ENCODE results near the gene EML6.

DNA sequence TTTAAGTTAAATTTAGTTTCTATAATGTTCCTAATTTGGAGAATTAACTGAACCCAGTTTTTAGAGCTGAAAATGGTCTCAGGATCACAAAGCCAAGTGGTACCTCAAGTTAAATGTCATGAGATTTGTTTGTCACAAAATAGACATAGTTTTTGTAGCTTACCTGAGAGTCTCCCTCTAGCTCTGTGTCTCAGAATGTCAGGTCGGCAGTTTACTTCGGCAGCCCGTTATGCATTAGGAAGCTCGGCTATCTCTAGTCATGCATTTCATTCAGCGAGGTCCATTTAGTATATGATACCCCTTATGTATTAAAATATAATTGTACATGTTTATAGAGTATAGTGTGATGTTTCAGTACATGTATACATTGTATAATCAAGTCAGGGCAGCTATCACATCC, 155.6 kb downstream of the EML6 start:
- TF ChIP-seq, protein P1, sequence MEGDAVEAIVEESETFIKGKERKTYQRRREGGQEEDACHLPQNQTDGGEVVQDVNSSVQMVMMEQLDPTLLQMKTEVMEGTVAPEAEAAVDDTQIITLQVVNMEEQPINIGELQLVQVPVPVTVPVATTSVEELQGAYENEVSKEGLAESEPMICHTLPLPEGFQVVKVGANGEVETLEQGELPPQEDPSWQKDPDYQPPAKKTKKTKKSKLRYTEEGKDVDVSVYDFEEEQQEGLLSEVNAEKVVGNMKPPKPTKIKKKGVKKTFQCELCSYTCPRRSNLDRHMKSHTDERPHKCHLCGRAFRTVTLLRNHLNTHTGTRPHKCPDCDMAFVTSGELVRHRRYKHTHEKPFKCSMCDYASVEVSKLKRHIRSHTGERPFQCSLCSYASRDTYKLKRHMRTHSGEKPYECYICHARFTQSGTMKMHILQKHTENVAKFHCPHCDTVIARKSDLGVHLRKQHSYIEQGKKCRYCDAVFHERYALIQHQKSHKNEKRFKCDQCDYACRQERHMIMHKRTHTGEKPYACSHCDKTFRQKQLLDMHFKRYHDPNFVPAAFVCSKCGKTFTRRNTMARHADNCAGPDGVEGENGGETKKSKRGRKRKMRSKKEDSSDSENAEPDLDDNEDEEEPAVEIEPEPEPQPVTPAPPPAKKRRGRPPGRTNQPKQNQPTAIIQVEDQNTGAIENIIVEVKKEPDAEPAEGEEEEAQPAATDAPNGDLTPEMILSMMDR (conservative IDR thresholded peaks at IDR 0.05; ENCODE audit: low read depth in 2 of 2), result peak in 1 of 2 experiments; percentile 13; a peak in 1 of 4 replicates
- no peak for TF ChIP-seq POLR2AphosphoS5 (IDR thresholded peaks at IDR 0.05; ENCODE audit: low read depth)
- TF ChIP-seq, protein P2, sequence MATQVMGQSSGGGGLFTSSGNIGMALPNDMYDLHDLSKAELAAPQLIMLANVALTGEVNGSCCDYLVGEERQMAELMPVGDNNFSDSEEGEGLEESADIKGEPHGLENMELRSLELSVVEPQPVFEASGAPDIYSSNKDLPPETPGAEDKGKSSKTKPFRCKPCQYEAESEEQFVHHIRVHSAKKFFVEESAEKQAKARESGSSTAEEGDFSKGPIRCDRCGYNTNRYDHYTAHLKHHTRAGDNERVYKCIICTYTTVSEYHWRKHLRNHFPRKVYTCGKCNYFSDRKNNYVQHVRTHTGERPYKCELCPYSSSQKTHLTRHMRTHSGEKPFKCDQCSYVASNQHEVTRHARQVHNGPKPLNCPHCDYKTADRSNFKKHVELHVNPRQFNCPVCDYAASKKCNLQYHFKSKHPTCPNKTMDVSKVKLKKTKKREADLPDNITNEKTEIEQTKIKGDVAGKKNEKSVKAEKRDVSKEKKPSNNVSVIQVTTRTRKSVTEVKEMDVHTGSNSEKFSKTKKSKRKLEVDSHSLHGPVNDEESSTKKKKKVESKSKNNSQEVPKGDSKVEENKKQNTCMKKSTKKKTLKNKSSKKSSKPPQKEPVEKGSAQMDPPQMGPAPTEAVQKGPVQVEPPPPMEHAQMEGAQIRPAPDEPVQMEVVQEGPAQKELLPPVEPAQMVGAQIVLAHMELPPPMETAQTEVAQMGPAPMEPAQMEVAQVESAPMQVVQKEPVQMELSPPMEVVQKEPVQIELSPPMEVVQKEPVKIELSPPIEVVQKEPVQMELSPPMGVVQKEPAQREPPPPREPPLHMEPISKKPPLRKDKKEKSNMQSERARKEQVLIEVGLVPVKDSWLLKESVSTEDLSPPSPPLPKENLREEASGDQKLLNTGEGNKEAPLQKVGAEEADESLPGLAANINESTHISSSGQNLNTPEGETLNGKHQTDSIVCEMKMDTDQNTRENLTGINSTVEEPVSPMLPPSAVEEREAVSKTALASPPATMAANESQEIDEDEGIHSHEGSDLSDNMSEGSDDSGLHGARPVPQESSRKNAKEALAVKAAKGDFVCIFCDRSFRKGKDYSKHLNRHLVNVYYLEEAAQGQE (IDR thresholded peaks at IDR 0.05; ENCODE audit: unreplicated experiment), result no peak
- TF ChIP-seq EZH2phosphoT487 (IDR thresholded peaks at IDR 0.05; ENCODE audit: unreplicated experiment), result no peak
- no peak for TF ChIP-seq EZH2 (IDR thresholded peaks at IDR 0.05; ENCODE audit: low read depth, unreplicated experiment)
- no peak for TF ChIP-seq ZNF114 (CRISPR knock-in tag; IDR thresholded peaks at IDR 0.05)
- no peak for TF ChIP-seq CREB1 (CRISPR knock-in tag; IDR thresholded peaks at IDR 0.05; ENCODE audit: low read depth)

All from GM23338 (cell line).